Hepatocyte (in vitro differentiated cells): ENCODE measurements around the gene RPL10.

Source experiments
- CTCF ChIP-seq: fragments of 200-600 bp; sonication (generic); IDR thresholded peaks from 2 replicates; pipeline ENCODE4 v1.5.1; 2016; ENCODE audit warnings: antibody characterized with exemption, mild to moderate bottlenecking; ENCODE audit not compliant: poor library complexity
- EZH2 ChIP-seq: fragments of 200-600 bp; sonication (generic); IDR thresholded peaks from 2 replicates; pipeline ENCODE4 v1.6.1; 2016; ENCODE audit warnings: antibody characterized with exemption, mild to moderate bottlenecking, borderline replicate concordance
- EZH2phosphoT487 ChIP-seq: fragments of 200-600 bp; sonication (generic); IDR thresholded peaks from one replicate; pipeline ENCODE4 v1.6.1; 2018; ENCODE audit warnings: antibody characterized with exemption, mild to moderate bottlenecking, low read depth, moderate library complexity; ENCODE audit not compliant: unreplicated experiment, severe bottlenecking

GRCh38 chrX:154436374-154436982, 38.3 kb downstream of the RPL10 start:
- TF ChIP-seq CTCF (no peak), EZH2 (no peak), EZH2phosphoT487 (no peak)
